Measurements from ENCODE around the gene ZMAT5. TPM values are rescaled to one million over a fixed set of nuclear protein-coding genes. Genes with fewer than 3 reads are reported as not detected.
A peak's percentile ranks its signal among the peaks of the same experiment; 100 is the strongest.

Gene ZMAT5
- polyA plus RNA-seq, 1 donor (not counting 4 experiments of a cell fraction or from before 2014, with no cell fraction given), result 11.1 TPM

DNA sequence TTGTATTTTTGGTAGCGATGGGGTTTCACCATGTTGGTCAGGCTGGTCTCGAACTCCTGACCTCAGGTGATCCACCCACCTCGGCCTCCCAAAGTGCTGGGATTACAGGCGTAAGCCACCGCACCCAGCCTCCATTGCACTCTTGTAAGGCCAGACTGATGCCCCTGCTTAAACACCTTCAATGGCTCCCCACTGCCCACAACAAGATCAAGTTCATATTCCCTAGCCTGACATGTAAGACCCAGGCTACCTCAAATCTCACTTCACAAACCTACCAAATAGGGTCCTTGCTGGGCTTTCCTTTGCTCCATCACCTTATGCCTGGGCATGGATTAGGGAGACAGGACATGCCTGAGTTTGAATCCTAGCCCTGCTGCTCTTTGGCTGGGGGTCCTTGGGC is 13.4 kb upstream of the ZMAT5 start:
- Histone ChIP-seq H3K9me1 (ENCODE audit: control insufficient read depth, extremely low read depth, insufficient read depth, low read length) (no peaks in the 10 kb centered on the region), H3K4me2 (ENCODE audit: control insufficient read depth, extremely low read depth, insufficient read depth, low read depth, low read length) (peak overlapping the region; percentile 63), H4K20me1 (ENCODE audit: control insufficient read depth, extremely low read depth, insufficient read depth, low read length) (no peaks in the 10 kb centered on the region), H3K4me1 (ENCODE audit: control insufficient read depth, extremely low read depth, insufficient read depth, low read length) (peaks cover 41% of the 10 kb centered on the region), H3K27ac (ENCODE audit: control insufficient read depth, insufficient read depth, low read length) (peak overlapping the region; percentile 83), H3K4me3 (ENCODE audit: control insufficient read depth in 2 of 3, extremely low read depth in 1 of 3, insufficient read depth in 2 of 3, low read depth in 1 of 3, low read length in 3 of 3) (no peak overlapping the region), H3K9ac (ENCODE audit: control insufficient read depth, extremely low read depth, insufficient read depth, low read length) (no peak overlapping the region), H3K79me2 (ENCODE audit: control insufficient read depth, insufficient read depth, low read length) (no peaks in the 10 kb centered on the region), H3K36me3 (ENCODE audit: control insufficient read depth in 2 of 2, extremely low read depth in 1 of 2, insufficient read depth in 2 of 2, low read length in 2 of 2) (no peaks in the 10 kb centered on the region), H2AFZ (ENCODE audit: control insufficient read depth, low read length) (no peak overlapping the region), H3K27me3 (ENCODE audit: control insufficient read depth, extremely low read depth, insufficient read depth, low read length) (no peaks in the 10 kb centered on the region), H3K9me3 (ENCODE audit: control insufficient read depth, low read depth, low read length) (no peaks in the 10 kb centered on the region)
- FAIRE-seq, result peak; percentile 9
- TF ChIP-seq, protein P1, sequence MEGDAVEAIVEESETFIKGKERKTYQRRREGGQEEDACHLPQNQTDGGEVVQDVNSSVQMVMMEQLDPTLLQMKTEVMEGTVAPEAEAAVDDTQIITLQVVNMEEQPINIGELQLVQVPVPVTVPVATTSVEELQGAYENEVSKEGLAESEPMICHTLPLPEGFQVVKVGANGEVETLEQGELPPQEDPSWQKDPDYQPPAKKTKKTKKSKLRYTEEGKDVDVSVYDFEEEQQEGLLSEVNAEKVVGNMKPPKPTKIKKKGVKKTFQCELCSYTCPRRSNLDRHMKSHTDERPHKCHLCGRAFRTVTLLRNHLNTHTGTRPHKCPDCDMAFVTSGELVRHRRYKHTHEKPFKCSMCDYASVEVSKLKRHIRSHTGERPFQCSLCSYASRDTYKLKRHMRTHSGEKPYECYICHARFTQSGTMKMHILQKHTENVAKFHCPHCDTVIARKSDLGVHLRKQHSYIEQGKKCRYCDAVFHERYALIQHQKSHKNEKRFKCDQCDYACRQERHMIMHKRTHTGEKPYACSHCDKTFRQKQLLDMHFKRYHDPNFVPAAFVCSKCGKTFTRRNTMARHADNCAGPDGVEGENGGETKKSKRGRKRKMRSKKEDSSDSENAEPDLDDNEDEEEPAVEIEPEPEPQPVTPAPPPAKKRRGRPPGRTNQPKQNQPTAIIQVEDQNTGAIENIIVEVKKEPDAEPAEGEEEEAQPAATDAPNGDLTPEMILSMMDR (optimal IDR thresholded peaks at IDR 0.05 in 1 of 3, IDR thresholded peaks at IDR 0.05 in 1 of 3, conservative IDR thresholded peaks at IDR 0.05 in 1 of 3; ENCODE audit: extremely low read depth in 1 of 3, insufficient read depth in 2 of 3, low read length in 3 of 3), result no peak
- no peak for TF ChIP-seq EZH2 (IDR thresholded peaks at IDR 0.05; ENCODE audit: low read length)
- dilution Hi-C loops (cut with MboI; ENCODE audit: extremely low pct_ligation_motif_present, low sequenced_read_pairs), result no loop called here
- no peak for DNase-seq (ENCODE audit: low read depth, low spot score)

- FAIRE-seq (peak; percentile 96), DNase-seq (ENCODE audit: low read depth, low spot score) (no peak)
- dilution Hi-C loops (cut with MboI; ENCODE audit: extremely low pct_ligation_motif_present, low sequenced_read_pairs), result no loop called here
- no peaks in the 10 kb centered on the region for H3K9me1 ChIP-seq (ENCODE audit: control insufficient read depth, extremely low read depth, insufficient read depth, low read length)
- no peak overlapping the region for H3K4me3 ChIP-seq (ENCODE audit: control insufficient read depth in 2 of 3, extremely low read depth in 1 of 3, insufficient read depth in 2 of 3, low read depth in 1 of 3, low read length in 3 of 3)
- peak overlapping the region; percentile 89 for H2AFZ ChIP-seq (ENCODE audit: control insufficient read depth, low read length)
- no peaks in the 10 kb centered on the region for H3K9me3 ChIP-seq (ENCODE audit: control insufficient read depth, low read depth, low read length)
- H3K4me1 ChIP-seq (ENCODE audit: control insufficient read depth, extremely low read depth, insufficient read depth, low read length), result peaks cover 20% of the 10 kb centered on the region
- H3K79me2 ChIP-seq (ENCODE audit: control insufficient read depth, insufficient read depth, low read length), result peaks cover 14% of the 10 kb centered on the region
- no peak for TF ChIP-seq EZH2 (IDR thresholded peaks at IDR 0.05; ENCODE audit: low read length)
- TF ChIP-seq, protein P1 (optimal IDR thresholded peaks at IDR 0.05 in 1 of 3, IDR thresholded peaks at IDR 0.05 in 1 of 3, conservative IDR thresholded peaks at IDR 0.05 in 1 of 3; ENCODE audit: extremely low read depth in 1 of 3, insufficient read depth in 2 of 3, low read length in 3 of 3), result no peak
- peak overlapping the region; percentile 48 for H3K9ac ChIP-seq (ENCODE audit: control insufficient read depth, extremely low read depth, insufficient read depth, low read length)
- peak overlapping the region; percentile 33 for H3K4me2 ChIP-seq (ENCODE audit: control insufficient read depth, extremely low read depth, insufficient read depth, low read depth, low read length)
- H4K20me1 ChIP-seq (ENCODE audit: control insufficient read depth, extremely low read depth, insufficient read depth, low read length), result no peaks in the 10 kb centered on the region
- H3K27me3 ChIP-seq (ENCODE audit: control insufficient read depth, extremely low read depth, insufficient read depth, low read length), result no peaks in the 10 kb centered on the region
- H3K27ac ChIP-seq (ENCODE audit: control insufficient read depth, insufficient read depth, low read length), result peak overlapping the region; percentile 71
- H3K36me3 ChIP-seq (ENCODE audit: control insufficient read depth in 2 of 2, extremely low read depth in 1 of 2, insufficient read depth in 2 of 2, low read length in 2 of 2), result peaks cover 8 to 13% of the 10 kb centered on the region in 2 experiments
Observed at GRCh38 chr22:29773233-29773632, 6.4 kb upstream of the ZMAT5 start.
